ENCODE results near the gene MAVS. TPM values are rescaled to one million over a fixed set of nuclear protein-coding genes. Genes with fewer than 3 reads are reported as not detected.

MAVS gene
- total RNA-seq, 1 experiment from 2014 or later, result 24.2 TPM

- H2AK5ac ChIP-seq (ENCODE audit: insufficient read length, low read length), result no peak overlapping the region
- no peaks in the 10 kb centered on the region for H4K20me1 ChIP-seq (ENCODE audit: control insufficient read depth, insufficient read depth, insufficient read length)
- no peak overlapping the region for H3K4ac ChIP-seq (ENCODE audit: low read depth, low read length)
- no peak overlapping the region for H4K91ac ChIP-seq (ENCODE audit: insufficient read length, low read depth, low read length)
- no peak overlapping the region for H3K56ac ChIP-seq (ENCODE audit: insufficient read length, low read depth, low read length)
- Mint-ChIP-seq H3K4me1 (no peaks in the 10 kb centered on the region), H3K36me3 (ENCODE audit: insufficient read depth in 1 of 3, low read depth in 3 of 3) (peaks cover 63 to 92% (median 88%) of the 10 kb centered on the region in 3 experiments; a peak in 6 of 7 replicates), H3K9me3 (no peaks in the 10 kb centered on the region), H3K27me3 (ENCODE audit: low read depth) (no peaks in the 10 kb centered on the region), H3K4me3 (no peak overlapping the region), H3K27ac (peak overlapping the region in 2 of 3 experiments; percentile 1 to 80; a peak in 3 of 7 replicates)
- no peak overlapping the region for H3K23ac ChIP-seq (ENCODE audit: insufficient read length, low read depth, low read length)
- H3K9me3 ChIP-seq (ENCODE audit: control insufficient read depth, low read depth, low read length), result no peaks in the 10 kb centered on the region
- H3K27ac ChIP-seq (ENCODE audit: insufficient read length, low read depth, low read length), result no peak overlapping the region
- no peaks in the 10 kb centered on the region for H3K27me3 ChIP-seq (ENCODE audit: insufficient read depth, low read length)
- H3T11ph ChIP-seq (ENCODE audit: low read length), result no peak overlapping the region
- no peak overlapping the region for H2BK120ac ChIP-seq (ENCODE audit: low read depth, low read length, poor library complexity, severe bottlenecking)
- H3K4me2 ChIP-seq (ENCODE audit: insufficient read depth, insufficient read length, low read length), result no peak overlapping the region
- H2BK20ac ChIP-seq (ENCODE audit: low read depth, low read length, poor library complexity, severe bottlenecking), result no peak overlapping the region
- H2BK5ac ChIP-seq (ENCODE audit: insufficient read length, low read length), result no peak overlapping the region
- H3K14ac ChIP-seq (ENCODE audit: insufficient read depth, low read length), result no peak overlapping the region
- WGBS (ENCODE audit: extremely low coverage, insufficient read length, low lambda C conversion rate), result no CpG with 5 or more reads among the region's 2 CpGs
- H3K9ac ChIP-seq (ENCODE audit: extremely low read depth, insufficient read length, low read length), result no peak overlapping the region
- no peak overlapping the region for H2BK12ac ChIP-seq (ENCODE audit: insufficient read length, low read depth, low read length)
- no peak for DNase-seq
- no peaks in the 10 kb centered on the region for H3K23me2 ChIP-seq (ENCODE audit: insufficient read length, low read depth, low read length, poor library complexity, severe bottlenecking)
- H3K4me1 ChIP-seq (ENCODE audit: insufficient read depth, low read length), result no peaks in the 10 kb centered on the region
- H4K8ac ChIP-seq (replicated peaks; ENCODE audit: insufficient read length, low read depth, low read length), result no peak overlapping the region
- peaks cover 18% of the 10 kb centered on the region; the same call in 1 of the 2 replicates for H3K79me2 ChIP-seq (ENCODE audit: insufficient read depth, low read length)
- no peak for TF ChIP-seq CTCF (conservative IDR thresholded peaks at IDR 0.05)
- no peak overlapping the region for H3K18ac ChIP-seq (ENCODE audit: insufficient read length, low read depth, low read length)
- no peak overlapping the region for H2BK15ac ChIP-seq (ENCODE audit: low read depth, low read length)
- no peak overlapping the region for H2AFZ ChIP-seq (ENCODE audit: low read length)
- H4K5ac ChIP-seq (ENCODE audit: insufficient read length, low read depth, low read length), result no peak overlapping the region
- H3K79me1 ChIP-seq (ENCODE audit: insufficient read depth, low read depth, low read length, poor library complexity, severe bottlenecking), result peaks cover 4% of the 10 kb centered on the region
Measured at GRCh38 chr20:3914446-3914845, 67.8 kb downstream of the MAVS start.
